Liver (tissue), 9 donors: Measurements from ENCODE around the gene CHMP4A. TPM values are rescaled to one million over a fixed set of nuclear protein-coding genes. Genes with fewer than 3 reads are reported as not detected.

Experiments
- DNase-seq: peaks from one replicate; pipeline ENCODE4 v3.0.0-alpha.2; 2017; ENCODE audit warnings: low spot score
- H3K27ac ChIP-seq, 2 donors: one replicate each; pipeline ENCODE4 v1.7.0; 2013; ENCODE audit warnings: inconsistent platforms in 2 of 2, low read length in 2 of 2, control low read depth in 1 of 2, low read depth in 1 of 2, mild to moderate bottlenecking in 1 of 2
- H3K27me3 ChIP-seq, 4 donors: one replicate each; pipeline versions ENCODE4 v1.6.1 to v1.7.0; 2013; ENCODE audit warnings: low read length in 3 of 4, inconsistent platforms in 1 of 4, mild to moderate bottlenecking in 1 of 4, moderate library complexity in 1 of 4; ENCODE audit not compliant: control insufficient read depth in 4 of 4, insufficient read depth in 4 of 4
- H3K36me3 ChIP-seq, 4 donors: one replicate each; pipeline versions ENCODE4 v1.6.1 to v1.7.0; 2013; ENCODE audit warnings: low read length in 3 of 4, mild to moderate bottlenecking in 3 of 4, low read depth in 1 of 4, moderate library complexity in 1 of 4; ENCODE audit not compliant: control insufficient read depth in 4 of 4, insufficient read depth in 3 of 4
- H3K4me1 ChIP-seq, 4 donors: one replicate each; pipeline versions ENCODE4 v1.6.1 to v1.7.0; 2013; ENCODE audit warnings: low read length in 3 of 4, mild to moderate bottlenecking in 3 of 4, moderate library complexity in 1 of 4; ENCODE audit not compliant: control insufficient read depth in 4 of 4, insufficient read depth in 4 of 4
- H3K4me3 ChIP-seq, 3 donors: one replicate each; pipeline versions ENCODE4 v1.6.1 to v1.7.0; 2013; ENCODE audit warnings: low read length in 3 of 3, control low read depth in 1 of 3, low read depth in 1 of 3, mild to moderate bottlenecking in 1 of 3
- H3K9ac ChIP-seq, 2 donors: one replicate each; pipeline ENCODE4 v1.7.0; 2013; ENCODE audit warnings: low read length in 2 of 2, mild to moderate bottlenecking in 2 of 2, moderate library complexity in 2 of 2, control low read depth in 1 of 2, low read depth in 1 of 2
- H3K9me3 ChIP-seq, 4 donors: one replicate each; pipeline versions ENCODE4 v1.6.1 to v1.7.0; 2013; ENCODE audit warnings: low read length in 3 of 4; ENCODE audit not compliant: control insufficient read depth in 4 of 4
- ATF3 ChIP-seq: IDR thresholded peaks from 2 replicates; pipeline ENCODE4 v1.6.1; 2016; ENCODE audit warnings: antibody characterized with exemption
- CTCF ChIP-seq: fragments of 150-350 bp; IDR thresholded peaks from 2 replicates; pipeline ENCODE4 v1.5.1; 2017; ENCODE audit warnings: improper control_type of control experiment, low read depth, low read length; ENCODE audit not compliant: missing input control
- EGR1 ChIP-seq, 2 donors: IDR thresholded peaks; 2 replicates each; pipeline ENCODE4 v1.6.1; 2016 to 2018; ENCODE audit warnings: antibody characterized with exemption in 2 of 2, low read depth in 2 of 2
- FOXA1 ChIP-seq: IDR thresholded peaks from 2 replicates; pipeline ENCODE4 v1.6.1; 2016; ENCODE audit warnings: antibody characterized with exemption
- FOXA2 ChIP-seq: IDR thresholded peaks from 2 replicates; pipeline ENCODE4 v1.6.1; 2016; ENCODE audit warnings: antibody characterized with exemption
- GABPA ChIP-seq, 2 donors: IDR thresholded peaks in 1 of 2; conservative IDR thresholded peaks in 1 of 2; 2 replicates each; pipeline ENCODE4 v1.6.1; 2016; ENCODE audit warnings: antibody characterized with exemption in 2 of 2, mild to moderate bottlenecking in 1 of 2, moderate library complexity in 1 of 2
- HNF4A ChIP-seq, 2 donors: conservative IDR thresholded peaks; 2 replicates each; pipeline ENCODE4 v1.6.1; 2016; ENCODE audit warnings: antibody characterized with exemption in 2 of 2, mild to moderate bottlenecking in 2 of 2
- HNF4G ChIP-seq: IDR thresholded peaks from 2 replicates; pipeline ENCODE4 v1.6.1; 2016; ENCODE audit warnings: antibody characterized with exemption
- JUND ChIP-seq, 2 donors: IDR thresholded peaks; 2 replicates each; pipeline ENCODE4 v1.6.1; 2016; ENCODE audit warnings: antibody characterized with exemption in 2 of 2
- MAX ChIP-seq: IDR thresholded peaks from 2 replicates; pipeline ENCODE4 v1.6.1; 2016; ENCODE audit warnings: antibody characterized with exemption
- NR2F2 ChIP-seq: IDR thresholded peaks from 2 replicates; pipeline ENCODE4 v1.6.1; 2016; ENCODE audit warnings: antibody characterized with exemption
- RAD21 ChIP-seq, 2 donors: IDR thresholded peaks; 2 replicates each; pipeline ENCODE4 v1.6.1; 2016; ENCODE audit warnings: antibody characterized with exemption in 2 of 2, mild to moderate bottlenecking in 2 of 2
- REST ChIP-seq: IDR thresholded peaks from 2 replicates; pipeline ENCODE4 v1.6.1; 2016; ENCODE audit warnings: antibody characterized with exemption, mild to moderate bottlenecking
- RXRA ChIP-seq, 2 donors: IDR thresholded peaks; 2 replicates each; pipeline ENCODE4 v1.6.1; 2017 to 2018; ENCODE audit warnings: antibody characterized with exemption in 2 of 2, mild to moderate bottlenecking in 1 of 2
- SP1 ChIP-seq: IDR thresholded peaks from 2 replicates; pipeline ENCODE4 v1.6.1; 2018; ENCODE audit warnings: antibody characterized with exemption, mild to moderate bottlenecking
- TAF1 ChIP-seq: conservative IDR thresholded peaks from 2 replicates; pipeline ENCODE4 v1.6.1; 2016; ENCODE audit warnings: antibody characterized with exemption, mild to moderate bottlenecking
- YY1 ChIP-seq: IDR thresholded peaks from 2 replicates; pipeline ENCODE4 v1.6.1; 2016; ENCODE audit warnings: antibody characterized with exemption, mild to moderate bottlenecking
- ZBTB33 ChIP-seq: IDR thresholded peaks from 2 replicates; pipeline ENCODE4 v1.6.1; 2016; ENCODE audit warnings: antibody characterized with exemption
- WGBS: extraction: QIAGEN DNeasy Blood & Tissue Kit; methylation state at CpG from one replicate; pipeline ENCODE4 v1.1.7; 2013; 5-methylcytosine and 5-hydroxymethylcytosine counted together
- polyA plus RNA-seq, 2 donors: library from polyadenylated mRNA; stranded (reverse) in 1 of 2; unstranded in 1 of 2; fragments of 200-250 nt in 1 of 2; fragments of >200 nt in 1 of 2; fragmentation: Nextera tagmentation in 1 of 2; extraction: Ambion mirVana in 1 of 2; gene quantifications; one replicate each; pipeline versions ENCODE4 v1.2.1 to v1.2.3, GENCODE V29; 2013 to 2015
- total RNA-seq, 2 donors: library from RNA; depleted of rRNA; stranded (reverse); fragments of >200 nt; gene quantifications; one replicate each; pipeline ENCODE4 v1.2.3, GENCODE V29; 2014
- donor health status: healthy.
- donor health status: healthy.
- donor health status: healthy.
- donor health status: healthy.
- donor health status: healthy.

Gene CHMP4A
- total and polyA plus RNA-seq, 4 donors = 14.6 to 38.7 (median 28.0) TPM

GRCh38 chr14:24216345-24216699, 3.0 kb upstream of the CHMP4A start:
- DNase-seq = no peak
- Histone ChIP-seq H3K27me3 (no peaks in the 10 kb centered on the region), H3K4me3 (no peak overlapping the region), H3K36me3 (peaks cover 0 to 7% (median under 1%) of the 10 kb centered on the region in 4 donors), H3K9ac (no peak overlapping the region), H3K9me3 (no peaks in the 10 kb centered on the region), H3K4me1 (peaks cover 0 to 23% (median 8%) of the 10 kb centered on the region in 4 donors), H3K27ac (no peak overlapping the region)
- WGBS = 92% methylated on average over 2 of the region's 2 CpGs
- TF ChIP-seq YY1 = no peak
- no peak for TF ChIP-seq SP1

- DNase-seq = peak; percentile 82
- Histone ChIP-seq H3K27ac (peak within 1 kb of the TSS; percentile 83 to 86), H3K27me3 (no peaks in the 10 kb centered on the region), H3K36me3 (peaks cover 0 to 8% (median 2%) of the 10 kb centered on the region in 4 donors), H3K4me1 (peaks cover 0 to 23% (median 8%) of the 10 kb centered on the region in 4 donors), H3K9ac (peak within 1 kb of the TSS; percentile 73 to 80), H3K4me3 (peak within 1 kb of the TSS; percentile 62 to 94 (median 93)), H3K9me3 (no peaks in the 10 kb centered on the region)
- WGBS = under 1% methylated on average over 40 of the region's 40 CpGs
- TF ChIP-seq RXRA (IDR thresholded peaks at IDR 0.05) (peak; percentile 9 to 58), HNF4G (no peak), TAF1 (peak; percentile 62), NR2F2 (no peak), HNF4A (conservative IDR thresholded peaks at IDR 0.05) (no peak), YY1 (peak; percentile 97), ATF3 (no peak), GABPA (IDR thresholded peaks at IDR 0.05 in 1 of 2, conservative IDR thresholded peaks at IDR 0.05 in 1 of 2) (peak in 1 of 2 donors; percentile 60), MAX (no peak), ZBTB33 (no peak), EGR1 (IDR thresholded peaks at IDR 0.05; ENCODE audit: low read depth in 2 of 2) (no peak), SP1 (peak; percentile 62), FOXA1 (no peak), RAD21 (IDR thresholded peaks at IDR 0.05) (peak; percentile 69 to 74), REST (peak; percentile 25), FOXA2 (no peak), JUND (IDR thresholded peaks at IDR 0.05) (no peak), CTCF (peak; percentile 29)
These were observed 2.4 kb upstream of the CHMP4A start, which contains the start of gene MDP1 for GRCh38 chr14:24215495-24216344. TSS of gene MDP1 (minus strand) at chr14:24216066. CDS start at chr14:24215955, 111 bp downstream.
